PC-9 (cell line): ENCODE data around the gene MATK.

Source experiments
- CTCF ChIP-seq: fragments of 200-600 bp; sonication (generic); conservative IDR thresholded peaks from 2 replicates; pipeline ENCODE4 v1.6.1; 2017; ENCODE audit warnings: mixed run types, antibody characterized with exemption, mild to moderate bottlenecking, moderate library complexity
- EZH2 ChIP-seq: fragments of 200-600 bp; sonication (generic); IDR thresholded peaks from 2 replicates; pipeline ENCODE4 v1.8.0; 2017; ENCODE audit warnings: antibody characterized with exemption, low read depth

- no peak for TF ChIP-seq CTCF
- TF ChIP-seq EZH2, result no peak
These were observed 14.9 kb downstream of the MATK start for GRCh38 chr19:3771000-3771905.
